GM23338 (cell line): ENCODE results near the gene CD247. TPM values are rescaled to one million over a fixed set of nuclear protein-coding genes. Genes with fewer than 3 reads are reported as not detected.

ENCODE experiments used
- ATAC-seq: fragments of 200-7000 bp; cut with Tn5 transposase; 3 replicates; pipeline ENCODE4 v1.9.1; 2020
- DNase-seq: peaks from one replicate; pipeline ENCODE4 v3.0.0-alpha.2; 2015; ENCODE audit warnings: low spot score
- H2AFZ ChIP-seq: fragments of 200-600 bp; sonication (generic); 2 replicates; pipeline ENCODE4 v1.8.0; 2016; ENCODE audit warnings: antibody characterized with exemption, mild to moderate bottlenecking, moderate library complexity
- H3F3A ChIP-seq: fragments of 200-600 bp; sonication (generic); replicated peaks from 2 replicates; pipeline ENCODE4 v1.8.0; 2017; ENCODE audit warnings: antibody characterized with exemption, mixed run types, low read depth
- H3K27ac ChIP-seq: fragments of 200-600 bp; sonication (generic); 2 replicates; pipeline ENCODE4 v1.6.1; 2016; ENCODE audit warnings: low read depth
- H3K27me3 ChIP-seq: fragments of 200-600 bp; sonication (generic); 2 replicates; pipeline ENCODE4 v1.8.0; 2016; ENCODE audit warnings: mild to moderate bottlenecking, mixed run types, moderate library complexity; ENCODE audit not compliant: insufficient read depth
- H3K36me3 ChIP-seq: fragments of 200-600 bp; sonication (generic); 2 replicates; pipeline ENCODE4 v1.8.0; 2016; ENCODE audit warnings: mild to moderate bottlenecking; ENCODE audit not compliant: insufficient read depth
- H3K4me1 ChIP-seq: fragments of 200-600 bp; sonication (generic); 2 replicates; pipeline ENCODE4 v1.8.0; 2016; ENCODE audit warnings: mild to moderate bottlenecking, moderate library complexity; ENCODE audit not compliant: insufficient read depth
- H3K4me2 ChIP-seq: fragments of 200-600 bp; sonication (generic); 2 replicates; pipeline ENCODE4 v1.7.1; 2017; ENCODE audit warnings: mixed run types
- H3K4me3 ChIP-seq: fragments of 200-600 bp; sonication (generic); 2 replicates; pipeline ENCODE4 v1.6.1; 2016; ENCODE audit warnings: mixed run types
- H3K79me2 ChIP-seq: fragments of 200-600 bp; sonication (generic); replicated peaks from 2 replicates; pipeline ENCODE4 v1.8.0; 2017; ENCODE audit warnings: mild to moderate bottlenecking; ENCODE audit not compliant: insufficient read depth
- H3K9me2 ChIP-seq: fragments of 200-600 bp; sonication (generic); 2 replicates; pipeline ENCODE4 v1.8.0; 2017; ENCODE audit not compliant: insufficient read depth
- H4K20me1 ChIP-seq: fragments of 200-600 bp; sonication (generic); replicated peaks from 2 replicates; pipeline ENCODE4 v1.8.0; 2017; ENCODE audit warnings: mild to moderate bottlenecking; ENCODE audit not compliant: insufficient read depth
- H3K27ac Mint-ChIP-seq: 2 replicates; pipeline ENCODE4 v1.8.0; 2020; ENCODE audit warnings: inconsistent platforms, mild to moderate bottlenecking, moderate library complexity, mixed read lengths
- H3K27me3 Mint-ChIP-seq: 3 replicates; pipeline ENCODE4 v1.8.0; 2022; ENCODE audit warnings: low read depth, mild to moderate bottlenecking, moderate library complexity, mixed read lengths, inconsistent platforms; ENCODE audit not compliant: insufficient read depth, poor library complexity
- H3K36me3 Mint-ChIP-seq: 3 replicates; pipeline ENCODE4 v1.8.0; 2021; ENCODE audit warnings: low read depth, mild to moderate bottlenecking, inconsistent platforms, moderate library complexity, mixed read lengths
- H3K4me1 Mint-ChIP-seq: 3 replicates; pipeline ENCODE4 v1.8.0; 2020; ENCODE audit warnings: mild to moderate bottlenecking, inconsistent platforms, mixed read lengths
- H3K4me3 Mint-ChIP-seq: 3 replicates; pipeline ENCODE4 v1.8.0; 2021; ENCODE audit warnings: moderate library complexity, mild to moderate bottlenecking, inconsistent platforms, mixed read lengths
- H3K9me3 Mint-ChIP-seq: 3 replicates; pipeline ENCODE4 v1.8.0; 2020; ENCODE audit warnings: moderate library complexity, mild to moderate bottlenecking, inconsistent platforms, mixed read lengths
- EZH2phosphoT487 ChIP-seq: fragments of 200-600 bp; sonication (generic); IDR thresholded peaks from one replicate; pipeline ENCODE4 v1.8.1; 2018; ENCODE audit warnings: antibody characterized with exemption; ENCODE audit not compliant: unreplicated experiment
- JUNB ChIP-seq: IDR thresholded peaks from one replicate; pipeline ENCODE4 v1.6.1; 2016; ENCODE audit warnings: antibody characterized with exemption; ENCODE audit not compliant: unreplicated experiment
- NANOG ChIP-seq: IDR thresholded peaks from 2 replicates; pipeline ENCODE4 v1.6.1; 2016; ENCODE audit warnings: antibody characterized with exemption, borderline replicate concordance
- POLR2AphosphoS5 ChIP-seq: IDR thresholded peaks from 2 replicates; pipeline ENCODE4 v1.6.1; 2016; ENCODE audit warnings: antibody characterized with exemption, low read depth
- ZNF114 ChIP-seq: fragments of 250-450 bp; sonication (Bioruptor Pico); IDR thresholded peaks from 2 replicates; pipeline ENCODE4 v1.5.0; 2020; ENCODE audit warnings: mild to moderate bottlenecking, moderate library complexity
- ZNF462 ChIP-seq: fragments of 250-450 bp; sonication (Bioruptor Pico); IDR thresholded peaks from 2 replicates; pipeline ENCODE4 v1.5.0; 2020; ENCODE audit warnings: mild to moderate bottlenecking, moderate library complexity
- polyA plus RNA-seq: library from polyadenylated mRNA; unstranded; fragments of >200 nt; fragmentation: Nextera tagmentation; extraction: Ambion mirVana; gene quantifications from 2 replicates; pipeline ENCODE4 v1.2.1, GENCODE V29; 2016
- total RNA-seq: library from RNA; depleted of rRNA; stranded (reverse); fragments of >200 nt; shearing (Covaris generic); gene quantifications from 2 replicates; pipeline ENCODE4 v1.2.3, GENCODE V29; 2014
- TF ChIP-seq, protein P1 (sequence below), 2 experiments: fragments of 200-600 bp in 1 of 2; sonication (generic) in 1 of 2; conservative IDR thresholded peaks; 2 replicates each; pipeline versions ENCODE4 v1.5.1 to v1.6.1; 2016 to 2017; ENCODE audit warnings: antibody characterized with exemption in 2 of 2, low read depth in 2 of 2, mild to moderate bottlenecking in 2 of 2, moderate library complexity in 1 of 2
- TF ChIP-seq, protein P2 (sequence below): IDR thresholded peaks from one replicate; pipeline ENCODE4 v1.6.1; 2018; ENCODE audit warnings: antibody characterized with exemption; ENCODE audit not compliant: unreplicated experiment

CD247 gene
- total and polyA plus RNA-seq, 2 experiments from 2014 or later: 1.2 to 1.4 TPM

DNA sequence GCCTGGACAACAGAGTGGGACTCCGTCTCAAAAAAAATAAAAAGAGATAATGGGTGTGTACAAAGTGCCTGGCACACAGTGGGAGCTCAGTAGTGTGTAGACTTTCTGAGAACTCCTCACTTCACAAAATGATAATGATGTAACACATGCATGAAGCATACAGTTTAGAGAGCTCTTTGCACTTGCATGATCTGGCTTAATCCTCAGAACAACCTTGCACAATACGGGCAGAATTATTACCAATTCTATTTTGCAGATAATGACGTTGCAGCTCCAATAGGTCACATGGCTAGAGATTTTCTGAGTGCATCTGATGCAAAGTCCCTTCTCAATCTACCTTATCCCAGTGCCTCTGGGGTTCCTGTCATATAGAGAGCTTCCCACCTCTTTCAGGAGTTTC is 71.4 kb downstream of the CD247 start:
- Histone ChIP-seq H3K4me1 (0 out of 2 replicates have a peak, but pooled peaks cover 5% of the 10 kb centered on the region), H3F3A (no peaks in the 10 kb centered on the region), H3K4me3 (no peak overlapping the region), H4K20me1 (no peaks in the 10 kb centered on the region), H3K27me3 (no peaks in the 10 kb centered on the region), H3K79me2 (no peaks in the 10 kb centered on the region), H3K36me3 (no peaks in the 10 kb centered on the region), H2AFZ (no peak overlapping the region), H3K9me2 (no peaks in the 10 kb centered on the region), H3K4me2 (no peak overlapping the region), H3K27ac (no peak overlapping the region)
- no peak for ATAC-seq
- H3K4me1 Mint-ChIP-seq: peaks cover 6% of the 10 kb centered on the region; the same call in 2 of the 3 replicates
- no peaks in the 10 kb centered on the region for H3K36me3 Mint-ChIP-seq
- no peak overlapping the region for H3K4me3 Mint-ChIP-seq
- TF ChIP-seq EZH2phosphoT487 (no peak), ZNF114 (CRISPR knock-in tag) (no peak), JUNB (no peak), POLR2AphosphoS5 (no peak)
- TF ChIP-seq, protein P1, sequence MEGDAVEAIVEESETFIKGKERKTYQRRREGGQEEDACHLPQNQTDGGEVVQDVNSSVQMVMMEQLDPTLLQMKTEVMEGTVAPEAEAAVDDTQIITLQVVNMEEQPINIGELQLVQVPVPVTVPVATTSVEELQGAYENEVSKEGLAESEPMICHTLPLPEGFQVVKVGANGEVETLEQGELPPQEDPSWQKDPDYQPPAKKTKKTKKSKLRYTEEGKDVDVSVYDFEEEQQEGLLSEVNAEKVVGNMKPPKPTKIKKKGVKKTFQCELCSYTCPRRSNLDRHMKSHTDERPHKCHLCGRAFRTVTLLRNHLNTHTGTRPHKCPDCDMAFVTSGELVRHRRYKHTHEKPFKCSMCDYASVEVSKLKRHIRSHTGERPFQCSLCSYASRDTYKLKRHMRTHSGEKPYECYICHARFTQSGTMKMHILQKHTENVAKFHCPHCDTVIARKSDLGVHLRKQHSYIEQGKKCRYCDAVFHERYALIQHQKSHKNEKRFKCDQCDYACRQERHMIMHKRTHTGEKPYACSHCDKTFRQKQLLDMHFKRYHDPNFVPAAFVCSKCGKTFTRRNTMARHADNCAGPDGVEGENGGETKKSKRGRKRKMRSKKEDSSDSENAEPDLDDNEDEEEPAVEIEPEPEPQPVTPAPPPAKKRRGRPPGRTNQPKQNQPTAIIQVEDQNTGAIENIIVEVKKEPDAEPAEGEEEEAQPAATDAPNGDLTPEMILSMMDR (conservative IDR thresholded peaks at IDR 0.05; ENCODE audit: low read depth in 2 of 2): no peak
- peaks cover 14% of the 10 kb centered on the region for H3K27me3 Mint-ChIP-seq
- H3K27ac Mint-ChIP-seq: no peak overlapping the region
- DNase-seq: no peak
- H3K9me3 Mint-ChIP-seq: no peaks in the 10 kb centered on the region

- H3K79me2 ChIP-seq: no peaks in the 10 kb centered on the region
- no peak overlapping the region for H3K27ac ChIP-seq
- H3K9me2 ChIP-seq: no peaks in the 10 kb centered on the region
- H3F3A ChIP-seq: 0 out of 2 replicates have a peak, but pooled peaks cover 2% of the 10 kb centered on the region
- peaks cover 28% of the 10 kb centered on the region for H3K27me3 Mint-ChIP-seq
- H3K27me3 ChIP-seq: peaks cover 24% of the 10 kb centered on the region
- no peak overlapping the region for H3K27ac Mint-ChIP-seq
- H3K4me3 ChIP-seq: no peak overlapping the region
- no peak overlapping the region for H3K4me2 ChIP-seq
- peaks cover 6% of the 10 kb centered on the region for H3K4me1 Mint-ChIP-seq
- no peak overlapping the region for H2AFZ ChIP-seq
- ATAC-seq (no peak), DNase-seq (no peak)
- H4K20me1 ChIP-seq: no peaks in the 10 kb centered on the region
- H3K9me3 Mint-ChIP-seq: no peaks in the 10 kb centered on the region
- no peaks in the 10 kb centered on the region for H3K36me3 ChIP-seq
- 0 out of 2 replicates have a peak, but pooled peaks cover 8% of the 10 kb centered on the region for H3K4me1 ChIP-seq
- no peaks in the 10 kb centered on the region for H3K36me3 Mint-ChIP-seq
- no peak overlapping the region for H3K4me3 Mint-ChIP-seq
- TF ChIP-seq ZNF462 (CRISPR knock-in tag) (no peak), ZNF114 (CRISPR knock-in tag) (no peak), NANOG (no peak)
- TF ChIP-seq, protein P1 (conservative IDR thresholded peaks at IDR 0.05; ENCODE audit: low read depth in 2 of 2): no peak
- TF ChIP-seq, protein P2, sequence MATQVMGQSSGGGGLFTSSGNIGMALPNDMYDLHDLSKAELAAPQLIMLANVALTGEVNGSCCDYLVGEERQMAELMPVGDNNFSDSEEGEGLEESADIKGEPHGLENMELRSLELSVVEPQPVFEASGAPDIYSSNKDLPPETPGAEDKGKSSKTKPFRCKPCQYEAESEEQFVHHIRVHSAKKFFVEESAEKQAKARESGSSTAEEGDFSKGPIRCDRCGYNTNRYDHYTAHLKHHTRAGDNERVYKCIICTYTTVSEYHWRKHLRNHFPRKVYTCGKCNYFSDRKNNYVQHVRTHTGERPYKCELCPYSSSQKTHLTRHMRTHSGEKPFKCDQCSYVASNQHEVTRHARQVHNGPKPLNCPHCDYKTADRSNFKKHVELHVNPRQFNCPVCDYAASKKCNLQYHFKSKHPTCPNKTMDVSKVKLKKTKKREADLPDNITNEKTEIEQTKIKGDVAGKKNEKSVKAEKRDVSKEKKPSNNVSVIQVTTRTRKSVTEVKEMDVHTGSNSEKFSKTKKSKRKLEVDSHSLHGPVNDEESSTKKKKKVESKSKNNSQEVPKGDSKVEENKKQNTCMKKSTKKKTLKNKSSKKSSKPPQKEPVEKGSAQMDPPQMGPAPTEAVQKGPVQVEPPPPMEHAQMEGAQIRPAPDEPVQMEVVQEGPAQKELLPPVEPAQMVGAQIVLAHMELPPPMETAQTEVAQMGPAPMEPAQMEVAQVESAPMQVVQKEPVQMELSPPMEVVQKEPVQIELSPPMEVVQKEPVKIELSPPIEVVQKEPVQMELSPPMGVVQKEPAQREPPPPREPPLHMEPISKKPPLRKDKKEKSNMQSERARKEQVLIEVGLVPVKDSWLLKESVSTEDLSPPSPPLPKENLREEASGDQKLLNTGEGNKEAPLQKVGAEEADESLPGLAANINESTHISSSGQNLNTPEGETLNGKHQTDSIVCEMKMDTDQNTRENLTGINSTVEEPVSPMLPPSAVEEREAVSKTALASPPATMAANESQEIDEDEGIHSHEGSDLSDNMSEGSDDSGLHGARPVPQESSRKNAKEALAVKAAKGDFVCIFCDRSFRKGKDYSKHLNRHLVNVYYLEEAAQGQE: no peak
Measured at GRCh38 chr1:167443757-167444156, 74.6 kb downstream of the CD247 start.
